K562 (cell line): ENCODE data around the gene ASRGL1. TPM values are rescaled to one million over a fixed set of nuclear protein-coding genes. Genes with fewer than 3 reads are reported as not detected.

Source experiments
- ATAC-seq: fragments of 200-7000 bp; cut with Tn5 transposase; 3 replicates; pipeline ENCODE4 v1.9.1; 2020; ENCODE audit warnings: moderate library complexity
- BruUV-seq: library from RNA; stranded (reverse); fragments of 400-500 nt; replicated peaks from 2 replicates; lab custom pipeline; 2021; lab: Mats Ljungman, UMichigan
- CTCF ChIA-PET: fragments of 300-600 bp; formaldehyde crosslinking; extraction: SDS; loops from one replicate; lab custom pipeline; 2021; ENCODE audit warnings: low intra/inter-chr PET ratio; lab: Yijun Ruan, JAX
- POLR2A ChIA-PET: fragments of 300-600, 350-650 bp; sonication (Branson Sonifier 250); formaldehyde crosslinking; extraction: SDS; loops from one replicate; lab custom pipeline; 2021; ENCODE audit warnings: antibody characterized with exemption, inconsistent platforms; lab: Yijun Ruan, JAX
- DNase-seq, 4 experiments: peaks; one replicate each; pipeline versions ENCODE4 v3.0.0 to v3.0.0-alpha.2; 2011 to 2018; ENCODE audit warnings: low spot score in 3 of 4, mixed read lengths in 3 of 4; ENCODE audit errors: extremely low read depth in 1 of 4
- FAIRE-seq: peaks from 2 replicates; lab custom pipeline; 2011; peaks lifted over from hg19 to GRCh38; lab: Jason Lieb, UNC
- H2AFZ ChIP-seq: 2 replicates; pipeline ENCODE4 v1.6.0; 2011; ENCODE audit warnings: low read depth, low read length, control low read depth, inconsistent platforms
- H3K27ac ChIP-seq: fragments of 200-600 bp; 3 replicates; pipeline ENCODE4 v1.8.0; 2011; ENCODE audit warnings: low read depth, mild to moderate bottlenecking, control low read depth, inconsistent platforms, low read length, moderate library complexity, mixed read lengths; ENCODE audit errors: extremely low read depth
- H3K27me3 ChIP-seq, 2 experiments: fragments of 300-600 bp in 1 of 2; 2 replicates in 1 of 2; 3 replicates in 1 of 2; pipeline versions ENCODE4 v1.6.0 to v1.8.0; 2011; ENCODE audit warnings: inconsistent platforms in 2 of 2, low read length in 2 of 2, mild to moderate bottlenecking in 1 of 2, mixed read lengths in 1 of 2, moderate library complexity in 1 of 2; ENCODE audit not compliant: control insufficient read depth in 2 of 2, insufficient read depth in 2 of 2
- H3K36me3 ChIP-seq: fragments of 300-600 bp; 3 replicates; pipeline ENCODE4 v1.8.0; 2011; ENCODE audit warnings: mild to moderate bottlenecking, low read length, inconsistent platforms; ENCODE audit not compliant: control insufficient read depth, insufficient read depth
- H3K4me1 ChIP-seq, 2 experiments: fragments of 200-600 bp in 1 of 2; replicated peaks in 1 of 2; 2 replicates in 1 of 2; 3 replicates in 1 of 2; pipeline versions ENCODE4 v1.5.1 to v1.8.0; 2011; ENCODE audit warnings: inconsistent platforms in 2 of 2, low read length in 2 of 2, mild to moderate bottlenecking in 1 of 2, mixed read lengths in 1 of 2, moderate library complexity in 1 of 2; ENCODE audit not compliant: control insufficient read depth in 2 of 2, insufficient read depth in 2 of 2
- H3K4me2 ChIP-seq: 2 replicates; pipeline ENCODE4 v1.6.1; 2011; ENCODE audit warnings: low read length, control low read depth, inconsistent platforms, mixed read lengths; ENCODE audit not compliant: insufficient read depth
- H3K4me3 ChIP-seq: fragments of 200-600 bp; sonication (generic), shearing (Covaris generic); 2 replicates; pipeline ENCODE4 v1.5.1; 2016; ENCODE audit warnings: control low read depth, inconsistent platforms
- H3K79me2 ChIP-seq: fragments of 200-600 bp; 3 replicates; pipeline ENCODE4 v1.8.0; 2011; ENCODE audit warnings: low read length, inconsistent platforms; ENCODE audit not compliant: control insufficient read depth, insufficient read depth
- H3K9ac ChIP-seq, 2 experiments: 2 replicates each; pipeline versions ENCODE4 v1.6.0 to v1.6.1; 2011; ENCODE audit warnings: low read depth in 2 of 2, low read length in 2 of 2, control low read depth in 1 of 2, inconsistent platforms in 1 of 2, mild to moderate bottlenecking in 1 of 2, mixed read lengths in 1 of 2; ENCODE audit not compliant: insufficient read depth in 1 of 2
- H3K9me1 ChIP-seq: one replicate; pipeline ENCODE4 v1.6.0; 2011; ENCODE audit warnings: inconsistent platforms, mild to moderate bottlenecking, low read length, moderate library complexity; ENCODE audit not compliant: control insufficient read depth, insufficient read depth
- H3K9me3 ChIP-seq: replicated peaks from 2 replicates; pipeline ENCODE4 v1.5.1; 2011; ENCODE audit warnings: low read depth, low read length, inconsistent platforms; ENCODE audit not compliant: control insufficient read depth, insufficient read depth
- H4K20me1 ChIP-seq: replicated peaks from 2 replicates; pipeline ENCODE4 v1.6.1; 2011; ENCODE audit warnings: low read length, inconsistent platforms, mixed read lengths; ENCODE audit not compliant: control insufficient read depth, insufficient read depth
- ATF6 ChIP-seq: sonication (generic); formaldehyde crosslinking; IDR thresholded peaks from 2 replicates; pipeline ENCODE4 v1.4.0; 2020; ENCODE audit warnings: mild to moderate bottlenecking, missing genetic modification reagents
- CBX5 ChIP-seq: IDR thresholded peaks from 2 replicates; pipeline ENCODE4 v1.6.1; 2014; ENCODE audit warnings: low read depth, borderline replicate concordance
- CTCFL ChIP-seq: IDR thresholded peaks from 2 replicates; pipeline ENCODE4 v1.6.1; 2011; ENCODE audit warnings: borderline replicate concordance, low read depth, mild to moderate bottlenecking, moderate library complexity, low read length; ENCODE audit not compliant: insufficient read depth, poor library complexity, severe bottlenecking
- ETV6 ChIP-seq, 3 experiments: fragments of 150-350 bp in 1 of 3; sonication (generic) in 1 of 3; formaldehyde crosslinking in 1 of 3; IDR thresholded peaks; 2 replicates each; pipeline versions ENCODE4 v1.6.1 to v1.8.0; 2014 to 2022; ENCODE audit warnings: borderline replicate concordance in 2 of 3, low read depth in 2 of 3, antibody characterized with exemption in 1 of 3, low read length in 1 of 3, mild to moderate bottlenecking in 1 of 3, missing genetic modification reagents in 1 of 3
- GMEB1 ChIP-seq: fragments of 250-450 bp; sonication (Bioruptor Pico); IDR thresholded peaks from 2 replicates; pipeline ENCODE4 v1.4.0; 2020; ENCODE audit warnings: mild to moderate bottlenecking
- NFRKB ChIP-seq: fragments of 450-650 bp; IDR thresholded peaks from 2 replicates; pipeline ENCODE4 v1.6.1; 2016; ENCODE audit warnings: low read depth
- SNAPC5 ChIP-seq: fragments of 250-450 bp; sonication (Bioruptor Pico); IDR thresholded peaks from 2 replicates; pipeline ENCODE4 v1.8.0; 2021; ENCODE audit warnings: moderate library complexity, mild to moderate bottlenecking, inconsistent platforms
- UBTF ChIP-seq, 2 experiments: IDR thresholded peaks; 2 replicates each; pipeline ENCODE4 v1.6.1; 2012; ENCODE audit warnings: improper control_type of control experiment in 2 of 2, low read depth in 2 of 2, low read length in 2 of 2, borderline replicate concordance in 1 of 2
- ZC3H4 ChIP-seq: sonication (generic); formaldehyde crosslinking; IDR thresholded peaks from 2 replicates; pipeline ENCODE4 v1.9.0; 2021; ENCODE audit warnings: missing genetic modification reagents, borderline replicate concordance
- ZC3H8 ChIP-seq: fragments of 450-650 bp; IDR thresholded peaks from 2 replicates; pipeline ENCODE4 v1.6.1; 2017
- ZNF347 ChIP-seq: fragments of 450-650 bp; formaldehyde crosslinking; IDR thresholded peaks from 2 replicates; pipeline ENCODE4 v1.4.0; 2020; ENCODE audit warnings: low read depth, mild to moderate bottlenecking, moderate library complexity
- ZSCAN32 ChIP-seq: fragments of 450-650 bp; formaldehyde crosslinking; IDR thresholded peaks from 2 replicates; pipeline ENCODE4 v1.4.0; 2020; ENCODE audit warnings: mild to moderate bottlenecking, moderate library complexity
- WGBS: fragments of 100-300 bp; shearing (Covaris generic); methylation state at CpG from one replicate; pipeline ENCODE4 v1.1.6; 2016; ENCODE audit warnings: low coverage, mixed read lengths; ENCODE audit not compliant: insufficient coverage; ENCODE audit errors: missing lambda C conversion rate; 5-methylcytosine and 5-hydroxymethylcytosine counted together
- in situ Hi-C: fragments of 300-500 bp; cut with MboI; formaldehyde crosslinking; loops from 4 replicates; pipeline ENCODE4 v1.15.0; 2018; ENCODE audit warnings: inconsistent platforms, mixed read lengths
- intact Hi-C: fragments of 100-400 bp; cut with micrococcal nuclease; formaldehyde crosslinking; loops from 2 replicates; pipeline ENCODE4 v1.14.2; 2022
- polyA plus RNA-seq, 8 experiments: library from polyadenylated mRNA; depleted of rRNA in 4 of 8; stranded (reverse) in 5 of 8; unstranded in 3 of 8; fragments of >200 nt; fragmentation: Nextera tagmentation in 2 of 8; fragmentation: Illumina TruSeq in 1 of 8; extraction: Ambion mirVana in 2 of 8; extraction: Trizol in 1 of 8; gene quantifications; 2 replicates each; pipeline versions ENCODE4 v1.2.1 to v1.2.3, GENCODE V29; 2011 to 2014; ENCODE audit warnings: inconsistent platforms in 1 of 8, missing spikeins in 1 of 8
- total RNA-seq, 7 experiments: library from RNA; depleted of rRNA in 6 of 7; stranded (reverse); fragments of >200 nt in 6 of 7; fragmentation: Illumina TruSeq in 2 of 7; extraction: Trizol in 2 of 7; gene quantifications; 2 replicates each; pipeline versions ENCODE4 v1.2.1 to v1.2.3, GENCODE V29; 2011 to 2021; ENCODE audit warnings: low replicate concordance in 1 of 7

Gene ASRGL1
- total and polyA plus RNA-seq, 9 of the 15 experiments (the other 6 are each of a cell fraction or from before 2014, with no cell fraction given): 3.1 to 23.0 (median 11.2) TPM

- no TSS peak for BruUV-seq
- Histone ChIP-seq H4K20me1 (no peaks in the 10 kb centered on the region), H3K79me2 (no peaks in the 10 kb centered on the region), H2AFZ (peak overlapping the region; percentile 47; the same call in 1 of the 2 replicates), H3K4me2 (no peak overlapping the region), H3K9me1 (no peaks in the 10 kb centered on the region), H3K9ac (no peak overlapping the region), H3K9me3 (no peaks in the 10 kb centered on the region), H3K4me3 (no peak overlapping the region), H3K27ac (no peak overlapping the region), H3K4me1 (peaks cover 23 to 25% of the 10 kb centered on the region in 2 experiments), H3K36me3 (no peaks in the 10 kb centered on the region), H3K27me3 (no peaks in the 10 kb centered on the region)
- ATAC-seq (no peak), FAIRE-seq (no peak), DNase-seq (no peak)
- ChIA-PET POLR2A (interaction anchor here (0.6 to 1.0 kb wide), 2 partner anchors 126 to 128 kb away, joined by 3 to 4 read pairs; no protein-coding TSS in a partner anchor), CTCF (interaction anchor here (0.6 kb wide), 1 partner anchor 24 kb away, joined by 3 read pairs; no protein-coding TSS in a partner anchor)
- intact Hi-C loops: no loop called here
- WGBS: 87% methylated on average over 12 of the region's 12 CpGs
- in situ Hi-C loops: no loop called here
- TF ChIP-seq NFRKB (no peak), SNAPC5 (CRISPR knock-in tag) (no peak), ZSCAN32 (no peak), ATF6 (CRISPR knock-in tag) (no peak), ETV6 (IDR thresholded peaks at IDR 0.05; ENCODE audit: borderline replicate concordance in 1 of 2, low read depth in 2 of 2, low read length in 1 of 2) (no peak), ETV6 (CRISPR knock-in tag; IDR thresholded peaks at IDR 0.05; ENCODE audit: borderline replicate concordance) (no peak), CTCFL (no peak), CBX5 (no peak), GMEB1 (CRISPR knock-in tag) (no peak), ZC3H8 (no peak), UBTF (IDR thresholded peaks at IDR 0.05; ENCODE audit: borderline replicate concordance in 1 of 2, low read depth in 2 of 2, low read length in 2 of 2) (no peak), ZNF347 (no peak), ZC3H4 (CRISPR knock-in tag) (no peak)
Measured at GRCh38 chr11:62416596-62416995, 79.3 kb downstream of the ASRGL1 start.
